ENCODE results near the gene PSTK. TPM values are rescaled to one million over a fixed set of nuclear protein-coding genes. Genes with fewer than 3 reads are reported as not detected.

PSTK gene
- total RNA-seq, 4 donors from 2014 or later, result 0.79 to 12.3 (median 1.7) TPM

DNA sequence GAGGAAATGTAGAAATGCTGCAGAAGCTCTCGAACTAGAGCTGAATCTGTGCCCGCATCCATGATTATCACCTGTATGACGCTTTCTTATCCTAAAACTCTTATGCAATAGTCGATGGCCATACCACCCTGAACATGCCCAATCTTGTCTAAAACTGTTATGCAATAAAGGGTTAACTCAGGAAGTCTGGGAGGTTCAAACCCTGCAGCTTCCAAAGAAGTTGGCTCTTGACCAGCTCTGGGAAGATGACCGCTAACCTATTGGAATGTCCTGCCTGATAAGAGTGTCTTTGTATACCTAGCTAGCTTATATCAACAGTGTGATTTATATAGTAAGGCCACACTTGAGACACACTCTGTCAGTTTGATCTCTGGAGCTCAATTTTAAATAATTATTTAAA is 22.7 kb upstream of the PSTK start:
- peaks cover 0 to 18% (median 11%) of the 10 kb centered on the region in 3 donors for H3K4me1 ChIP-seq
- 76% methylated on average over 5 of the region's 5 CpGs; no CpG with 5 or more reads in 1 of the 2 donors for WGBS, 2 donors (ENCODE audit: low coverage in 1 of 2)
- no peak overlapping the region for H3K27ac ChIP-seq
- ATAC-seq, result no peak
- no peak overlapping the region for H3K4me3 ChIP-seq
- TF ChIP-seq CTCF (IDR thresholded peaks at IDR 0.05) (no peak), POLR2AphosphoS5 (IDR thresholded peaks at IDR 0.05) (no peak), POLR2A (IDR thresholded peaks at IDR 0.05) (no peak), EP300 (IDR thresholded peaks at IDR 0.05) (no peak)
- H3K9me3 ChIP-seq, result no peaks in the 10 kb centered on the region
- no peaks in the 10 kb centered on the region for H3K27me3 ChIP-seq
- no peaks in the 10 kb centered on the region for H3K36me3 ChIP-seq

- peaks cover 0 to 10% of the 10 kb centered on the region in 2 donors for H3K36me3 ChIP-seq
- ATAC-seq, result no peak
- H3K27me3 ChIP-seq, result no peaks in the 10 kb centered on the region
- no peak overlapping the region for H3K27ac ChIP-seq
- TF ChIP-seq POLR2A (IDR thresholded peaks at IDR 0.05) (no peak), CTCF (IDR thresholded peaks at IDR 0.05) (no peak), POLR2AphosphoS5 (IDR thresholded peaks at IDR 0.05) (no peak), EP300 (IDR thresholded peaks at IDR 0.05) (no peak)
- peaks cover 0 to 14% (median 1%) of the 10 kb centered on the region in 3 donors for H3K9me3 ChIP-seq
- H3K4me3 ChIP-seq, result no peak overlapping the region
- 63 to 89% methylated on average over 2 to 3 of the region's 3 CpGs for WGBS, 2 donors (ENCODE audit: low coverage in 1 of 2)
- H3K4me1 ChIP-seq, result no peaks in the 10 kb centered on the region
These were observed 17.8 kb upstream of the PSTK start for GRCh38 chr10:122962405-122962804.

DNA sequence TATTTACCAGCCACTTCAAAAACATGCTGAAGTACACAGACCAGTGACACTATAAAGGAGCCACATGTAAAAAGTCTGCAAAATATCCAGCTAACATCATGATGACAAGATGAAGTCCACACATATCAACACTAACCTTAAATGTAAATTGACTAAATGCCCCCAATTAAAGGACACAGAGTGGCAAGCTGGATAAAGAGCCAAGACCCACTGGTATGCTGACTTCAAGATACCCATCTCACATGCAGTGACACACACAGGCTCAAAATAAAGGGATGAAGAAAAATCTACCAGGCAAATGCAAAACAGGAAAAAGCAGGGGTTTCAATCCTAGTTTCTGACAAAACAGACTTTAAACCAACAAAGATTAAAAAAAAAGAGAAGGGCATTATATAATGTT is 13.3 kb upstream of the PSTK start:
- Histone ChIP-seq H3K36me3 (peaks cover 0 to 10% of the 10 kb centered on the region in 2 donors), H3K27ac (no peak overlapping the region), H3K4me1 (no peaks in the 10 kb centered on the region), H3K4me3 (no peak overlapping the region), H3K27me3 (no peaks in the 10 kb centered on the region), H3K9me3 (peaks cover 0 to 19% (median 1%) of the 10 kb centered on the region in 3 donors)
- no peak for ATAC-seq
- TF ChIP-seq POLR2A (IDR thresholded peaks at IDR 0.05) (no peak), CTCF (IDR thresholded peaks at IDR 0.05) (no peak)

DNA sequence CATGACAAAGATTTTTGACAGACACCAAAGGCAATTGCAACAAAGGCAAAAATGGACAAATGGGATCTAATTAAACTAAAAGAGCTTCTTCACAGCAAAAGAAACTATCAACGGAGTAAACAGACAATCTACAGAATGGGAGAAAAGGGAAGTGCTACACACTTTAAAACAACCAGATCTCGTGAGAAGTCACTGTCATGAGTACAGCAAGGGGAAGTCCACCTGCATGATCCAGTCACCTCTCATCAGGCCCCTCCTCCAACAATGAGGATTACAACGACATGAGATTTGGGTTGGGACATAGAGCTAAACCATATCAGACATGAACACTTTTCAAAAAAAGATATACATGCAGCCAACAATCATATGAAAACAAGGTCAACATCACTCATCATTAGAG is 11.5 kb upstream of the PSTK start:
- no peak overlapping the region for H3K27ac ChIP-seq
- peaks cover 0 to 10% of the 10 kb centered on the region in 2 donors for H3K36me3 ChIP-seq
- WGBS, 2 donors (ENCODE audit: low coverage in 1 of 2), result 74 to 77% methylated on average over 3 of the region's 3 CpGs
- H3K4me1 ChIP-seq, result no peaks in the 10 kb centered on the region
- TF ChIP-seq POLR2A (IDR thresholded peaks at IDR 0.05) (no peak), EP300 (IDR thresholded peaks at IDR 0.05) (no peak), CTCF (IDR thresholded peaks at IDR 0.05) (no peak), POLR2AphosphoS5 (IDR thresholded peaks at IDR 0.05) (no peak)
- H3K27me3 ChIP-seq, result no peaks in the 10 kb centered on the region
- ATAC-seq, result no peak
- no peak overlapping the region for H3K4me3 ChIP-seq
- peaks cover 0 to 19% (median 1%) of the 10 kb centered on the region in 3 donors for H3K9me3 ChIP-seq

DNA sequence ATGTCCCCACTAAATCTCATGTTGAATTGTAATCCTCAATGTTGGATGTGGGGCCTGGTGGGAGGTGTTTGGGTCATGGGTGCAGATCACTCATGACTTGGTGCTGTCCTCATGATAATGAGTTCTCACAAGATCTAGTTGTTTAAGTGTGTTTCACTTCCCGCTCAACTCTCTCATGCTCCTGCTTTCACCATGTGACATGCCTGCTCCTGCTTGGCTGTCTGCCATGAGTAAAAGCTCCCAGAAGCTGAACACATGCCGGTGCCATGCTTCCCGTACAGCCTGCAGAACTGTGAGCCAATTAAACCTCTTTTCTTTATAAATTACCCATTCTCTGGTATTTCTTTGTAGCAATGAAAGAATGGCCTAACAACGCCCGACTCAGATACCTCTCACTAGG is 6.2 kb upstream of the PSTK start:
- no peaks in the 10 kb centered on the region for H3K36me3 ChIP-seq
- H3K4me3 ChIP-seq, result no peak overlapping the region
- H3K9me3 ChIP-seq, result no peaks in the 10 kb centered on the region
- no peak overlapping the region for H3K27ac ChIP-seq
- no peaks in the 10 kb centered on the region for H3K27me3 ChIP-seq
- TF ChIP-seq POLR2A (IDR thresholded peaks at IDR 0.05) (no peak), POLR2AphosphoS5 (IDR thresholded peaks at IDR 0.05) (no peak), EP300 (IDR thresholded peaks at IDR 0.05) (no peak), CTCF (IDR thresholded peaks at IDR 0.05) (no peak)
- no peak for ATAC-seq
- 40 to 51% methylated on average over 4 to 5 of the region's 5 CpGs for WGBS, 2 donors (ENCODE audit: low coverage in 1 of 2)
- H3K4me1 ChIP-seq, result no peaks in the 10 kb centered on the region
